HG03103 (cell line): ENCODE results near the gene PIGV.
A peak's percentile ranks its signal among the peaks of the same experiment; 100 is the strongest.

Source experiments
- ATAC-seq: cut with Tn5 transposase; IDR thresholded peaks from one replicate; pipeline ENCODE4 v1.9.1; 2021; ENCODE audit warnings: low read depth; ENCODE audit not compliant: unreplicated experiment

PIGV gene

DNA sequence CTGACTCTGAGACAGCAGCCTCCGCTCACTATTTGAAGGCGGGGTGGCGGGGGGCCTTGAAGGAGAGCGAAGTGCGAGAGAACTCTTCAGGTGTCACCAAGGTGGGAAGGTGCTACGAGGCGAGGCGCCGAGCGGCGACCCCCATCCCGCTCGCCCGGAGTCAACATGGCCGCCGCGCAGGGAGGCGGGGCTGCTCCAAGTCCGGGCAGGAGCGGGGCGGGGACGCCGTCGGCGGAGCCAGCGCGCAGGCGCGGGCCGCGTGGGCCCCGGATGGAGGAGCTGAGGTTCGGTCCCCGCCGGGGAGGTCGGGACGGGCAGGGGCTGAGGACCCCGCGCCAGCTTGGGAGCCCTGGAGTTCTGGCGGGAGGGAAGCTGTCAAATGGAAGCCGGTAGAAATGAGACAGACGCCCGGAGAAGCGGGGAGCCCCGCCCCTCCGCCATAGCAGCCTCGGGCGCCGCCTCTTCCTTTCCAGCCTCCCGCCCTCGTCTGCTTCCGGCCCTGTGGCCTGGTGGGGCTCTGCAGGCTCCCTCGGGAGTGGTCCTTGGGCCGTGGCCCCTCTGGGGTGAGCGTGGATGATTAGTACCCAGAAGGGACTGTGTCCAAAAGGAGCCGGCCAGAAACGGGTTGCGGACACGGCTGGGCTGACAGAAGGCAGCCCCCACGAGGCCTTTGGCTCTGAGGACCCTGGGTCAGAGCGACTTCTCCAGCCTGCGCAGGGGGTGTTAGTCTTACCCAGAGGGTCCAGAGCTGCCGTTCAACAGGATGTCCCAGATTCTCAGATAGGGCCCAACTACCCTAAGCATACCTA lies at the start of gene PIGV:
Gene PIGV, plus strand, starts transcription at position 245 of the 809 bp plus-strand sequence. CDS start 2,866 bp downstream, outside the sequence.
- ATAC-seq: peak; percentile 46

DNA sequence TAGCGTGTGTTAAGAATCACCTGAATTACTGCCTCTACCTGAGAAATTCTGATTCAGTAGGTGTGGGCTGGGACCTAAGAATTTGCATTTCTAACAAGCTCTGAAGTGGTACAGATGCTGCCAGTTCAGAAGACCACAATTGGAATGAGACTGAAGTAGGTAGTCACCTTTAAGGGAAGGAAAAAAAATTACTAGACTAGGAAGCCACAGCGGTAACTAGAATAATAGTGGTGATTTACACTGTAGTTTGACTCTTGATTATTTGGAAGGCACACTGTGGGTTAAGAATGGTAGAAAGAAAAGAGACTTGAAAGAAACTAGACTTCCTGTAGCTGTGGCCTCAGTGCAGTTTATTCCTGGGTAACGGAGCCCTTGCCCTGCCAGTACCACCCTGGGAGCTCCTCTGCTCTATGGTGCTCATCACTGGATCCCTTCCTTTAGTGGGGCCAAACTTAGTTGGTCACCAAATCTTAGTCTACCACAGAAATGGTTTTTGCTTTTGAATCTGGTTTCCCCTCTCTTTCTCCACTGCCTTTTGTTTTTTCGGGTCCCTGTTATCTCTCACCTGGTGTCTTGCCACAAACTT lies 48.3 kb upstream of the PIGV start:
- no peak for ATAC-seq

GRCh38 chr1:26740023-26740634 lies 47.6 kb upstream of the PIGV start:
- no peak for ATAC-seq

- ATAC-seq: no peak
These were observed 46.8 kb upstream of the PIGV start for GRCh38 chr1:26740952-26741351.

DNA sequence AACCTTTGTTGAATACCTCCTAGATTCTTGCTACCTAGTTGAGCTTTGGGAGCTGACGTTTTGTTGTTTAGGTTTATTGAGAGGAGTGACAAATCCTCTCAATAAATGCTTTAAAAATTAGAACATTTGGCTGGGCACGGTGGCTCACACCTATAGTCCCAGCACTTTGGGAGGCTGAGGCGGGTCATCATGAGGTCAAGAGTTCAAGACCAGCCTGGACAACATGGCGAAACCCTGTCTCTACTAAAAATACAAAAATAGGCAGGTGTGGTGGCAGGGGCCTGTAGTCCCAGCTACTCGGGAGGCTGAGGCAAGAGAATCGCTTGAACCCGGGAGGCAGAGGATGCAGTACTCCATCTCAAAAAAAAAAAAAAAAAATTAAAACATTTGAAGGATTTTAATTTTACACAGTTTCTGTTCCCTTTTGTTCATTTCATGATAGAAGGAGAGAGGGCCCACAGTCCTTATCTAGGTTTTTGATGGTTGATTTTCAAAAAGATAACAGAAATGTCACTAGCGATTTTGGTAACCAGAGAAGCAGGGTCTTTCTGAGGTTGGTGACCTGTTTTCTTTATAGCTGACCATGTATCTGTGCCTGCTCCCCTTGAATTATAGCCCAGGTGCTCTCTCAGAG lies 44.2 kb upstream of the PIGV start:
- ATAC-seq: peak; percentile 18

DNA sequence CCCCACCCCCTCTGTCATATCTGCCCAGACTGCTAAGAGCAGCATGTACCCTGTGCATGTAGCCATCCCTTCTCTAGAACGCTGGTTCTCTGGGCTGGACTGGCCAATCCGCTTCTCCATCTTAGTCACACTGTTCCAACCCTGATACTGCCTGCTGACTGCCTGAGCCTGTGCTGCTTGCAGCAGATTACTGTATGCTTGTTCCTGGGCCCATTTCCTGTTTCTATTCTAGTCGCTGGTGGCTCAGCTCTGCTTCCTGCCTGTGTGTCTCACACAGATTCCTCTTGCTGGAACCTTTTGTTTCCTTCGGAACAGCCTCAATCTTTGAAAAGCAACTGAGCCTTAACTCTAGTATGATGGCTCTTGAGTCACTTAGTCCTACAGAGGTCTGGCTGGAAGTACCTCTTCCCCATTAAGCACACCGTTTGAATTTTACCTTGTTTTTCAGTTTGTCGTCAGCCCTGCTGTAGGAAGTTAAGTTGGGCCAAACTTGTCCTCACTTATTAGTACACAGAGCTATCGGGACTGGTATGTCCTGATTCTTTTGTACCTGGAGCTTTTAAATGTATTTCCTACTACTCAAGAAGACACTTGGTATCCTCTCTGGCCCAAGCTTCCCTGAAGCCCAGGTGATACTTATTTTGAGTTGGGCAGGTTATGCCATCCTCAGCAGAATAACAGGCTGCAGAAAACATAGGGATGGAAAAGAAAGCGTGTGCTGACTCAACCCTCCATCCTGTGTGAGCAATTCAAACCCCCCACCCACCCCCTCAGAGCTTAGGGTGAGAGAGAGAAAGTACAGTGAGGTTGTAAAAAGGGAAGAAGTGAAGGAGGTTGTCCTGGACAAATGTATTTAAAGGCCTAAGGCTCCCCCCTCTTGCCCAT lies 43.4 kb upstream of the PIGV start:
- ATAC-seq: peak; percentile 93

GRCh38 chr1:26745191-26745590 lies 42.6 kb upstream of the PIGV start:
- no peak for ATAC-seq

- no peak for ATAC-seq
These were observed 40.7 kb upstream of the PIGV start for GRCh38 chr1:26747048-26747447.

DNA sequence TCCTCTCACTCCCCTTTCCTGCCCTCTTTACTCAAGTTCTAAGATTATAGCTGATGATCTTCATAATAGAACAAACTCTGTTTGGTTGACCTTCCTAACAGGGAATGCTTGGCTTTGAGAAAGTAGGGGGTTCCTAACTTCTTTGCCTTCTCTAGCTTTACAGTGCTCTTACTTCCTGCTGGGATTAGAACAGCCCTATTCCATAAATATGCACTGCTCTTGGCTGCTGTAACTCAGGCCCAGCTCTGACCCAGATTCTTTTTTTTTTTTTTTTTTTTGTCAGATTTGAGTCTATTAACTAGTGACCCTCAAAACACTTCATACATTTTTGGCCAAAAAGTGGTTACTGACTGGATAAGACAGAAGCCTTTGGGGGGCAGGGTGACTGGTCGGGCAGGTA lies 39.4 kb upstream of the PIGV start:
- no peak for ATAC-seq

- no peak for ATAC-seq
These were observed 38.3 kb upstream of the PIGV start for GRCh38 chr1:26749458-26749857.

GRCh38 chr1:26750428-26750827 lies 37.3 kb upstream of the PIGV start:
- no peak for ATAC-seq

- no peak for ATAC-seq
These were observed 35.2 kb upstream of the PIGV start for GRCh38 chr1:26752519-26752918.

- ATAC-seq: no peak
These were observed 33.5 kb upstream of the PIGV start for GRCh38 chr1:26754086-26754874.

DNA sequence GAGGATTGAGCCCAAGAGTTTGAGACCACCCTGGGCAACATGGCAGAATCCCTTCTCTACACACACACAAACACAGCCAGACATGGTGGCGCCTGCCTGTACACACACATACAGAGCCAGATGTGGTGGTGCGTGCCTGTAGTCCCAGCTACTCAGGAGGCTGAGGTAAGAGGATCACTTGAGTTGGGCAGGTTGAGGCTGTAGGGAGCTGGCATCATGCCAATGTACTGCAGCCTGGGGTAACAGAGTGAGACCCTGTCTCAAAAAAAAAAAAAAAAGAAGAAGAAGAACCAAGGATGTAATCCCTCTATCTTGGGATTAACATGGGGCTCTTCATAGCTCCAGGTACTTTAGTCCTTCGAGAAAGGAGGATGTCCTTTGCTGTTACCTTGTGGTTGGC lies 29.4 kb upstream of the PIGV start:
- ATAC-seq: no peak

DNA sequence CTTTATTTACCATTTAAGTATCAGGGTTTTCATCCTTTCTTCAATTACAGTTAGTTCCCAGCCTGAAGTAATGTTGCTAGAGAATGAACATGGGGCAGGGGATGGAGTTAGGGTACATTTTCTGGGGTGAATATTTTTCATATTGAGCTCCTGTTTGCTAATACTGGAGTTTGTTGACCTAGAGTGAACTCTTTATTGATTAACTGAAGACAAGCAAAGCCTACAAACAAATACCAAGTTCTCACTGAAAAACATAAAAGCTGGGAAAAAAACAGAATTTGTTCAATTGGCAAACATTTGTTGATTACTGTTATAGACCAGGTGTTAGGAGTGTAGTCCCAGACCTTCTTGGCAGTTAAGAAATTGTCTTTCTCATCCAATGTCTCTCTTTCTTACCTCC lies 28.2 kb upstream of the PIGV start:
- ATAC-seq: no peak

GRCh38 chr1:26761217-26761616 lies 26.5 kb upstream of the PIGV start:
- no peak for ATAC-seq

- ATAC-seq: no peak
These were observed 20.0 kb upstream of the PIGV start for GRCh38 chr1:26767714-26768113.

DNA sequence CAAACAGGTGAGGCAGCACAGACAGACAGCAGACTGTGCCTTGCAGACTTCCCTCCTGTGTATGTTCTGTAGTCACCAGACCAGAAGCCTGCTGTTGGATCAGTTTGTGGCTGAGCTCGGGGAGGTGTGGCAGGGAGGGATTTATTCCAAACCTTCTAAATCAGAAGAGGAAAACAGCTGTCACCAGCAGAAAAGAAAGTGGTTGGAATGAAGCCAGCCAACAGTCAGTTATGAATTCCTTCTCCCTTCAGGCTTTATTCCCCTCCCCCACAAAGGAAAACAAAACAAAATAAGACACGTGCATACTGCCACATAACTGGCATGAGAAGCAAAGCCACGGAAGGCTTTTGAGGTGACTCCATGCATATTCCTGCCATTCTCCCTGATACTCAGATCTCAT lies 19.0 kb upstream of the PIGV start:
- ATAC-seq: no peak

- ATAC-seq: no peak
These were observed 16.5 kb upstream of the PIGV start for GRCh38 chr1:26771285-26771642.
